HG03025 (cell line): ENCODE measurements around the gene FAM81A.
"Not testable (repeated sequence)": the region's sequence is repeated elsewhere in the genome, so short reads cannot be mapped to it uniquely, and the experiment has no call there.

Source experiments
- ATAC-seq: cut with Tn5 transposase; IDR thresholded peaks from one replicate; pipeline ENCODE4 v1.9.1; 2021; ENCODE audit warnings: mild to moderate bottlenecking, moderate library complexity; ENCODE audit not compliant: unreplicated experiment, low FRiP score

FAM81A gene

GRCh38 chr15:59437817-59438624 lies at the start of gene FAM81A:
FAM81A (plus strand) TSS chr15:59438186; CDS start chr15:59458627, 20,441 bp downstream.
- peak; percentile 71 for ATAC-seq

- no peak for ATAC-seq
Measured at GRCh38 chr15:59388670-59389069, 49.3 kb upstream of the FAM81A start.

GRCh38 chr15:59392299-59392698 lies 45.7 kb upstream of the FAM81A start:
- ATAC-seq, result no peak

- ATAC-seq, result no peak
Measured at GRCh38 chr15:59394166-59394661, 43.8 kb upstream of the FAM81A start.

- no peak for ATAC-seq
Measured at GRCh38 chr15:59396211-59396610, 41.8 kb upstream of the FAM81A start.

GRCh38 chr15:59396679-59397078 lies 41.3 kb upstream of the FAM81A start:
- no peak for ATAC-seq

- ATAC-seq, result no peak
Measured at GRCh38 chr15:59398220-59398619, 39.8 kb upstream of the FAM81A start.

- ATAC-seq, result peak; percentile 70
Measured at GRCh38 chr15:59399465-59400102, 38.4 kb upstream of the FAM81A start.

- peak; percentile 23 for ATAC-seq
Measured at GRCh38 chr15:59400103-59400813, 37.7 kb upstream of the FAM81A start.

GRCh38 chr15:59401051-59401823 lies 36.7 kb upstream of the FAM81A start:
- not testable (repeated sequence) for ATAC-seq

- no peak for ATAC-seq
Measured at GRCh38 chr15:59401824-59402569, 36.0 kb upstream of the FAM81A start.

- ATAC-seq, result no peak
Measured at GRCh38 chr15:59405079-59405478, 32.9 kb upstream of the FAM81A start.

- ATAC-seq, result no peak
Measured at GRCh38 chr15:59406446-59406845, 31.5 kb upstream of the FAM81A start.

GRCh38 chr15:59407946-59408345 lies 30.0 kb upstream of the FAM81A start:
- ATAC-seq, result no peak

GRCh38 chr15:59410391-59410896 lies 27.5 kb upstream of the FAM81A start:
- no peak for ATAC-seq

- no peak for ATAC-seq
Measured at GRCh38 chr15:59413577-59413976, 24.4 kb upstream of the FAM81A start.

- no peak for ATAC-seq
Measured at GRCh38 chr15:59416816-59417215, 21.2 kb upstream of the FAM81A start.

GRCh38 chr15:59419170-59419569 lies 18.8 kb upstream of the FAM81A start:
- no peak for ATAC-seq

GRCh38 chr15:59420108-59420507 lies 17.9 kb upstream of the FAM81A start:
- ATAC-seq, result no peak
